ENCODE measurements around the gene MUC13. TPM values are rescaled to one million over a fixed set of nuclear protein-coding genes. Genes with fewer than 3 reads are reported as not detected.

Gene MUC13
- not detected in 2 replicates for total RNA-seq

GRCh38 chr3:124934577-124934976, at the start of gene MUC13:
Gene MUC13 (minus strand): TSS chr3:124934751. CDS start chr3:124934712, 39 bp downstream.

GRCh38 chr3:124887177-124887931, 47.2 kb downstream of the MUC13 start, which contains the start of gene ITGB5:
Gene ITGB5 (minus strand): TSS chr3:124887365. CDS start chr3:124887000, 365 bp downstream.

Other genes with a start within 250 kb of the MUC13 start
- 24.1 and 29.1 TPM in 2 replicates for gene UMPS, start 204.3 kb downstream of the MUC13 start, total RNA-seq
- 73.6 and 88.8 TPM in 2 replicates for gene ITGB5, start 47.4 kb downstream of the MUC13 start, total RNA-seq
- 35.6 and 50.8 TPM in 2 replicates for gene HEG1, start 121.2 kb upstream of the MUC13 start, total RNA-seq

Data from vein endothelial cell (primary cell).